GM04504 (cell line): Measurements from ENCODE around the gene MARK4.

ENCODE experiments used
- DNase-seq: peaks from one replicate; pipeline ENCODE4 v3.0.0-alpha.2; 2012; ENCODE audit warnings: low read depth

Gene MARK4

GRCh38 chr19:45275370-45275971, 24.4 kb downstream of the MARK4 start:
- no peak for DNase-seq

GRCh38 chr19:45276284-45276687, 25.2 kb downstream of the MARK4 start:
- no peak for DNase-seq

GRCh38 chr19:45278087-45278486, 27.0 kb downstream of the MARK4 start:
- DNase-seq: no peak

- DNase-seq: no peak
Observed at GRCh38 chr19:45279587-45280192, 28.6 kb downstream of the MARK4 start.

- no peak for DNase-seq
Observed at GRCh38 chr19:45280471-45280961, 29.4 kb downstream of the MARK4 start.

GRCh38 chr19:45283443-45284033, 32.5 kb downstream of the MARK4 start:
- no peak for DNase-seq

- DNase-seq: no peak
Observed at GRCh38 chr19:45290381-45290931, 39.4 kb downstream of the MARK4 start.

GRCh38 chr19:45291834-45292233, 40.8 kb downstream of the MARK4 start:
- no peak for DNase-seq

- DNase-seq: no peak
Observed at GRCh38 chr19:45293682-45294081, 42.6 kb downstream of the MARK4 start.

GRCh38 chr19:45294291-45295029, 43.4 kb downstream of the MARK4 start:
- no peak for DNase-seq

GRCh38 chr19:45295873-45296272, 44.8 kb downstream of the MARK4 start:
- DNase-seq: no peak

GRCh38 chr19:45296355-45296754, 45.3 kb downstream of the MARK4 start:
- no peak for DNase-seq

GRCh38 chr19:45297674-45298073, 46.6 kb downstream of the MARK4 start:
- DNase-seq: no peak

GRCh38 chr19:45298264-45298663, 47.2 kb downstream of the MARK4 start:
- no peak for DNase-seq

GRCh38 chr19:45299719-45300118, 48.6 kb downstream of the MARK4 start:
- DNase-seq: no peak

GRCh38 chr19:45302416-45302815, 51.3 kb downstream of the MARK4 start:
- DNase-seq: no peak

- DNase-seq: no peak
Observed at GRCh38 chr19:45303269-45304060, 52.4 kb downstream of the MARK4 start.

GRCh38 chr19:45304141-45304926, 53.3 kb downstream of the MARK4 start:
- DNase-seq: no peak

- DNase-seq: no peak
Observed at GRCh38 chr19:45305007-45305406, 53.9 kb downstream of the MARK4 start.

- DNase-seq: no peak
Observed at GRCh38 chr19:45305421-45305820, 54.4 kb downstream of the MARK4 start.

- DNase-seq: no peak
Observed at GRCh38 chr19:45306040-45306439, 55.0 kb downstream of the MARK4 start.
